ENCODE results near the gene MAPK1.

GRCh38 chr22:21861264-21861848 lies 6.1 kb downstream of the MAPK1 start:
- TF ChIP-seq CTCF (conservative IDR thresholded peaks at IDR 0.05) (no peak), ZFX (IDR thresholded peaks at IDR 0.05) (no peak)
